LHCN-M2 (cell line): ENCODE data around the gene JAK1. TPM values are rescaled to one million over a fixed set of nuclear protein-coding genes. Genes with fewer than 3 reads are reported as not detected.
"Not testable (repeated sequence)": the region's sequence is repeated elsewhere in the genome, so short reads cannot be mapped to it uniquely, and the experiment has no call there.

Experiments
- DNase-seq: peaks from one replicate; pipeline ENCODE4 v3.0.0-alpha.2; 2012; ENCODE audit warnings: low read depth
- total RNA-seq: library from RNA; depleted of rRNA; stranded (reverse); fragments of >200 nt; gene quantifications from 2 replicates; pipeline ENCODE4 v1.2.3, GENCODE V29; 2014

JAK1 gene
- total RNA-seq, 1 experiment from 2014 or later, result 67.6 TPM

GRCh38 chr1:64839732-64840405 lies 126.5 kb downstream of the JAK1 start:
- no peak for DNase-seq

DNA sequence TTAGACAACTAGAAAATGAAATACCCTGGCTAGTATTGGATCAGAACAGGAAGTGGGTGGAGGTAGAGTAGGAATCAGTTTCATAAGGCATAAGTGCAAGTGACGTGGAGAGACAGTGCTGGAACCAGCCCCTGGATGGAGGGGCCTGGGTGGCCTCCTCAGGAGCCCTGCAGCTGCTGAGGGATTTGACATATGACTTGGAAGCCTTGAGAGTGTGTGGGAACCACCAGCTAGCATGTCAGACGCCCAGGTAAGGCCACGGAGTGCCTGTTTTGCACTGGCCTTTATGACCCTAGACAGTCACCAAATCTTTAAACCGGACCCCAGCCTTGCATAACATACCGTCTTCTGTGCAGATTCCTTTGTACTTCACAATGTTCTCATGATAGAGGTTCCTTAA lies 127.1 kb downstream of the JAK1 start:
- DNase-seq, result no peak

DNA sequence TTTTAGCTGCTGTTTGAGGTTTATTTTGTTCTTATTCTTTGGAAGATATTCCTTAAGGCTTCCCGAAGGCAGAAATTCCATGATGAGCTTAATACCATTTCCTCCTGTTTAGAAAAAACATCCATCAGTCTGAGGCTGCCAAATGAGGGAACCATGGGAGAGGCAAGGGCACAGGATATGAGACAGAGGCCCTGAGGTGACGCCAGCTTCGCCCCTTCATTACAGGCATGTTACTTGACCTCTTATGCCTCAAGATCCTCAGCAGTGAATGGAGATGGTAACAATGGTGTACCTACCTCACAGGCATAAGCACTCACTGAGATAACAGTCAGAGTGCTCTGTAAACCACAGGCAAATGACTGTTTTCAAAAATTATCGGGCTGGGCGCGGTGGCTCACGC lies 127.9 kb downstream of the JAK1 start:
- no peak for DNase-seq

GRCh38 chr1:64836802-64837201 lies 129.5 kb downstream of the JAK1 start:
- DNase-seq, result no peak

DNA sequence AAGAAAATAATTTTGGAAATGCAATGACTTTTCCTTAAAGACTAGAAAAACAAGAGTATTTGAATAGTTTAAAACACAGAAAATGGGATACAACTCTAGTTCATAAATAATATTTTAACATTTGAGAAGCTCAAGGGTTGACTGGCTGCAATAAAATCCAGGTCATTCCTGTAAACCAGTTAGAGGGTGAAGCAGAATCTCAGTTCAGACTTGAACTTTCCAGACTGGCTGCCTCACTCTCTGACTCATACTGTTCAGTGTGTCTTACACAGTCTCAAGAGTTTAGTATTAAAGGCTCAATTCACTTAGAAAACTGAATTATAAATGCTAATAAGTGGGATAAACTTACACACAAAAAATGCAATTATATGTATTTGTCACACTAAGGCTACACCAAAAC lies 131.6 kb downstream of the JAK1 start:
- DNase-seq, result peak; percentile 51

- DNase-seq, result no peak
These were observed 136.2 kb downstream of the JAK1 start for GRCh38 chr1:64830030-64830651.

GRCh38 chr1:64829411-64830029 lies 136.8 kb downstream of the JAK1 start:
- DNase-seq, result no peak

- no peak for DNase-seq
These were observed 137.5 kb downstream of the JAK1 start for GRCh38 chr1:64828829-64829228.

- no peak for DNase-seq
These were observed 139.4 kb downstream of the JAK1 start for GRCh38 chr1:64826991-64827390.

GRCh38 chr1:64823691-64824476 lies 142.5 kb downstream of the JAK1 start:
- peak; percentile 66 for DNase-seq

GRCh38 chr1:64822621-64823020 lies 143.7 kb downstream of the JAK1 start:
- peak; percentile 31 for DNase-seq

DNA sequence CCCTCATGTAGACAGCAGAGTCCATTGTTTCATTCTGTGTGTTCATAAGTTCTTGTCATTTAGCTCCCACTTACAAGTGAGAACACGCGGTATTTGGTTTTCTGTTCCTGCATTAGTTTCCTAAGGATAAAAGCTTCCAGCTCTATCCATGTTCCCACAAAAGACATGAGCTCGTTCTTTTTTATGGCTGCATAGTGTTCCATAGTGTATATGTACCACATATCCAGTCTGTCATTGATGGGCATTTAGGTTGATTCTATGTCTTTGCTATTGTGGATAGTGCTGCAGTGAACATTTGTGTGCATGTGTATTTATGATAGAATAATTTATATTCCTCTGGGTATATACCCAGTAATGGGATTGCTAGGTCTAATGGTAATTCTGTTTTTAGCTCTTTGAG lies 145.8 kb downstream of the JAK1 start:
- not testable (repeated sequence) for DNase-seq

DNA sequence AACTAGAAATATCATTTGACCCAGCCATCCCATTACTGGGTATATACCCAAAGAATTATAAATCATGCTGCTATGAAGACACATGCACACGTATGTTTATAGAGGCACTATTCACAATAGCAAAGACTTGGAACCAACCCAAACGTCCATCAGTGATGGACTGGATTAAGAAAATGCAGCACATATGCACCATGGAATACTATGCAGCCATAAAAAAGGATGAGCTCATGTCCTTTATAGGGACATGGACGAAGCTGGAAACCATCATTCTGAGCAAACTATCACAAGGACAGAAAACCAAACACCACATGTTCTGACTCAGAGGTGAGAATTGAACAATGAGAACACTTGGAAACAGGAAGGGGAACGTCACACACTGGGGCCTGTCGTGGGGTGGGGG lies 149.0 kb downstream of the JAK1 start:
- DNase-seq, result not testable (repeated sequence)

DNA sequence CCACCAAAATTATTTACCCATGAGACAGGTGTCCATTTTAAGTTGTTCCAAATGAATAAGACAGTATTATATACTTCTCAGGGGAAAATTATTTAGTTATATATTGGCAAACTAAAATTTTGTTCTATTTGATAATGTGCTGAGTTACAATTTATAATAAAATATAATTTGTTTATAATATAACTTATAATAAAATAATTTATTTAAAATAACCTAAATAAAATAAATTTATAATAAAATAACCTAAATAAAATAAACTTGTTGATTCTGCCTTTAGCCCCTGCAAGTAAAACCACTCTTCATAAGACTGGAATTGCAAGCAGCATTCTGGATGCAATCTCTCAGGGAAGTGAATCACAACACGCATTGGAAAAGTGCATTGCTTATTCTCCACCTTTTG lies 151.9 kb downstream of the JAK1 start:
- no peak for DNase-seq

DNA sequence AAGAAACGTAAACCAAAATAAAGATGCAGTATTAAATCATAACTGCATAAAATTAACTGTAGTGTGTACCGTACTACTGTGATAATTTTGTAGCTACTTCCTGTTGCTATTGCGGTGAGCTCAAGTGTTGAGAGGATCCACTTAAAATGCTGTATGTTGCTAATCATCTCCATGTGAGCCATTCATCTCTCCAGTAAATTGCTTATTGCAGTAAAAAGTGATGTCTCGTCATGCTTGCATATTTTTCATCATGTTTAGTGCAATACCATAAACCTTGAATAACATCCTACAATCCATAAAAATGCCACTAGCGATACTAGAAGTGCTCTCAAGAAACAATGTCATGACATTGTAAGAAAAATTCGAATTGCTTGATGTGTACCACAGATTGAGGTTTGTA lies 155.2 kb downstream of the JAK1 start:
- DNase-seq, result no peak

- DNase-seq, result no peak
These were observed 156.3 kb downstream of the JAK1 start for GRCh38 chr1:64810001-64810400.

- DNase-seq, result no peak
These were observed 157.0 kb downstream of the JAK1 start for GRCh38 chr1:64809309-64809708.

GRCh38 chr1:64801851-64802523 lies 164.4 kb downstream of the JAK1 start:
- DNase-seq, result no peak

DNA sequence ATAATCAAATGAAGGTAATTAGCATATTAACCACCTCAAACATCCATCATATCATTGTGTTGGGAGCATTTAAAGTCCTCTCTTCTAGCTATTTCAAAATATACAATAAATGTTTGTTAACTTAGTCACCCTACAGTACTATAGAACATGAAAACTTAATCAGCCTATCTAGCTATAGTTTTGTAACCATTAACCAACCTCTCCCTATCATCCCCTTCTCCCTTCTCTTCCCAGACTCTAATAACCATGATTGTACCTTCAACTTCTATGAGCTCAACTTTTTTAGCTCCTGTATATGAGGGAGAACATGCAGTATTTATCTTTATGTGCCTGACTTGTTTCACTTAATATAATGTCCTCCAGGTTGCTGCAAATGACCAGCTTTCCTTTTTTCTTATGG lies 167.5 kb downstream of the JAK1 start:
- DNase-seq, result no peak

DNA sequence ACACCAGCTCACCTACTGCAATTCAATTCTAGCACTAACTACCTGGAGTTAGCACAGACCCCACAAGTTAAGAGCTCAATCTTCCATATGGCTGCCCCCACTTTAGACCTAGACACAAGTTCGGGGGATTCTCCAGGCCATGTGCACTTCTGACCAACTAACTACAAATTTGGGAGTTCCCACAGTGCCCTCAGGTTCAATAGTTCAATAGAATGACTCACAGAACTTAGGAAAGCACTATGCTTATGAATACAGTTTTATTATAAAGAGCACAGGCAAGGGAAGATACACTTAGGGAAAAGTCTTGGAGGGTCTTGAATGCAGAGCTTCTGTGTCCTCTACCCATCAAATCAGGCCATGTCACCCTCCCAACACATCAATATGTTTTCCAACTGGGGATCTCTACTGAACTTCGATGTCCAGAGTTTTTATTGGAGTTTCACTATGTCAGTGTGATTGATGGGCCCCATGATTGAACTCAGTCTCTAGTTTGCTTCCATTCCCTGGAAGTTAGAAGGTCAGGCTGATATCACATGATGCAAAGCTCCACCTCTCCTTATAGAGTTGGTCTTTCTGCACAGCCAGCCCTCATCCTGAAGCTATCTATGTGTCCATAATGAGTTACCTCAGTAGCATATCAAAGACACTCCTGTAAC lies 175.4 kb downstream of the JAK1 start:
- no peak for DNase-seq
